Activated CD8-positive, alpha-beta memory T cell treated with anti-CD3 and anti-CD28 coated beads, Interleukin-2, amount 10 ng/mL, durations not matched to agents 7 days and 5 days (primary cell): Measurements from ENCODE around the gene TMEM131. TPM values are rescaled to one million over a fixed set of nuclear protein-coding genes. Genes with fewer than 3 reads are reported as not detected.
"Not testable (repeated sequence)": the region's sequence is repeated elsewhere in the genome, so short reads cannot be mapped to it uniquely, and the experiment has no call there.

ENCODE experiments used
- ATAC-seq: fragments of 150-1000 bp; cut with Tn5 transposase; one replicate; pipeline ENCODE4 v1.10.0; 2021; ENCODE audit warnings: moderate library complexity
- CTCF ChIA-PET: fragments of 350-600 bp; sonication (Branson Sonifier 250); formaldehyde crosslinking; loops from one replicate; lab custom pipeline; 2021; ENCODE audit warnings: antibody characterized with exemption; lab: Charles Lee
- DNase-seq: peaks from one replicate; pipeline ENCODE4 v3.0.0-alpha.2; 2020
- H3K27ac Mint-ChIP-seq: one replicate; pipeline ENCODE4 v1.8.0; 2021; ENCODE audit warnings: mild to moderate bottlenecking, mixed read lengths
- H3K27me3 Mint-ChIP-seq: one replicate; pipeline ENCODE4 v1.8.0; 2021; ENCODE audit warnings: mixed read lengths
- H3K36me3 Mint-ChIP-seq: one replicate; pipeline ENCODE4 v1.8.0; 2021; ENCODE audit warnings: mild to moderate bottlenecking, mixed read lengths
- H3K4me1 Mint-ChIP-seq: one replicate; pipeline ENCODE4 v1.8.0; 2021; ENCODE audit warnings: mixed read lengths
- H3K4me3 Mint-ChIP-seq: one replicate; pipeline ENCODE4 v1.8.0; 2021; ENCODE audit warnings: mild to moderate bottlenecking, moderate library complexity, mixed read lengths
- H3K9me3 Mint-ChIP-seq: one replicate; pipeline ENCODE4 v1.8.0; 2022; ENCODE audit warnings: low read depth, mixed read lengths
- total RNA-seq, 2 experiments: library from RNA; stranded (reverse); gene quantifications; one replicate each; pipeline ENCODE4 v1.2.3, GENCODE V29; 2021

The TMEM131 gene
- total RNA-seq, 2 experiments from 2014 or later: 31.2 to 33.4 TPM

DNA sequence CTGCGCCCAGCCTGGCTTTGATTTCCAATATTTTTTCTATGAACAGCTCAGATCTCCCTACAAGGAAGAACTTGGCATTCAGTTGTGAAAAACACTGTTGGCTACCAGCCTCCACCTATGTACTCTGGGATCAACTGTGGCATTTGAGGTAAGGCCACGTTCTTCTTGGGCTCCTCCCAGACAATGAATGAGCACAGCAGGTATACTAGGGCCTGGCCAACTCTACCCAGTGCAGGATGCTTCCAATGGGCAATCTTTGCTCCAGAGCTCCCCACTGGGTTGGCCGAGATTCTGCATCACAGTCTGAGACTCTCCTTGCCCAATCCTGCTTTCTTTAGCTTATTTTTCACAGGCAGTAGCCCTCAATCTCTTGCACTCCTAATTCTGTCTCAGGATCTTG, 75.9 kb downstream of the TMEM131 start:
- no peak for ATAC-seq
- no peak overlapping the region for H3K27ac Mint-ChIP-seq
- peaks cover 51% of the 10 kb centered on the region for H3K36me3 Mint-ChIP-seq
- H3K4me1 Mint-ChIP-seq: no peaks in the 10 kb centered on the region
- peaks cover 25% of the 10 kb centered on the region for H3K9me3 Mint-ChIP-seq
- CTCF ChIA-PET: no interaction called here
- H3K4me3 Mint-ChIP-seq: no peak overlapping the region
- H3K27me3 Mint-ChIP-seq: no peaks in the 10 kb centered on the region
- DNase-seq: no peak

- Mint-ChIP-seq H3K9me3 (peaks cover 25% of the 10 kb centered on the region), H3K4me3 (no peak overlapping the region), H3K27me3 (no peaks in the 10 kb centered on the region), H3K27ac (no peak overlapping the region), H3K4me1 (peaks cover 5% of the 10 kb centered on the region), H3K36me3 (peaks cover 45% of the 10 kb centered on the region)
- CTCF ChIA-PET: no interaction called here
- DNase-seq (no peak), ATAC-seq (no peak)
These were observed 76.9 kb downstream of the TMEM131 start for GRCh38 chr2:97918818-97919217.

DNA sequence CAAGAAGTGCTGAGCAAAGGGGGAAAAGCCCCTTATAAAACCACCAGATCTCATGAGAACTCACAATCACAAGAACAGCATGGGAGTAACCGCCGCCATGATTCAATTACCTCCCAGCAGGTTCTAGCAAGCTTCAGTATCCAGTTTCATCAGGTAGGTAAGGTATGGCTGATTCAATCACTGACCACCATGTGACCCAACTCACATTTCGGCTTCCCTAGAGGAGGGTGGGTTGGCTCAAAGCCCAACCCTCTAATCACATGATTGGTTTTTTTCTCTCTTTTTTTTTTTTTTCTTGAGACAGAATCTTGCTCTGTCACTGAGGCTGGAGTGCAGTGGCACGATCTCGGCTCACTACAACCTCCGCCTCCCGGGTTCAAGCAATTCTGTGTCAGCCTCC, 78.1 kb downstream of the TMEM131 start:
- Mint-ChIP-seq H3K9me3 (peaks cover 25% of the 10 kb centered on the region), H3K36me3 (peaks cover 45% of the 10 kb centered on the region)
- H3K27me3 Mint-ChIP-seq, ATAC-seq, H3K4me1 Mint-ChIP-seq, H3K4me3 Mint-ChIP-seq, CTCF ChIA-PET, DNase-seq, H3K27ac Mint-ChIP-seq: not testable (repeated sequence)

GRCh38 chr2:97914691-97915213, 81.0 kb downstream of the TMEM131 start:
- ATAC-seq (no peak), DNase-seq (no peak)
- H3K27ac Mint-ChIP-seq: no peak overlapping the region
- H3K27me3 Mint-ChIP-seq: no peaks in the 10 kb centered on the region
- CTCF ChIA-PET: no interaction called here
- peaks cover 10% of the 10 kb centered on the region for H3K9me3 Mint-ChIP-seq
- H3K4me1 Mint-ChIP-seq: peaks cover 24% of the 10 kb centered on the region
- H3K36me3 Mint-ChIP-seq: peaks cover 33% of the 10 kb centered on the region
- no peak overlapping the region for H3K4me3 Mint-ChIP-seq

GRCh38 chr2:97913846-97914245, 81.9 kb downstream of the TMEM131 start:
- Mint-ChIP-seq H3K4me3 (no peak overlapping the region), H3K36me3 (peaks cover 36% of the 10 kb centered on the region), H3K9me3 (peaks cover 9% of the 10 kb centered on the region), H3K27me3 (no peaks in the 10 kb centered on the region), H3K4me1 (peaks cover 24% of the 10 kb centered on the region), H3K27ac (no peak overlapping the region)
- no peak for DNase-seq
- no peak for ATAC-seq
- CTCF ChIA-PET: no interaction called here

DNA sequence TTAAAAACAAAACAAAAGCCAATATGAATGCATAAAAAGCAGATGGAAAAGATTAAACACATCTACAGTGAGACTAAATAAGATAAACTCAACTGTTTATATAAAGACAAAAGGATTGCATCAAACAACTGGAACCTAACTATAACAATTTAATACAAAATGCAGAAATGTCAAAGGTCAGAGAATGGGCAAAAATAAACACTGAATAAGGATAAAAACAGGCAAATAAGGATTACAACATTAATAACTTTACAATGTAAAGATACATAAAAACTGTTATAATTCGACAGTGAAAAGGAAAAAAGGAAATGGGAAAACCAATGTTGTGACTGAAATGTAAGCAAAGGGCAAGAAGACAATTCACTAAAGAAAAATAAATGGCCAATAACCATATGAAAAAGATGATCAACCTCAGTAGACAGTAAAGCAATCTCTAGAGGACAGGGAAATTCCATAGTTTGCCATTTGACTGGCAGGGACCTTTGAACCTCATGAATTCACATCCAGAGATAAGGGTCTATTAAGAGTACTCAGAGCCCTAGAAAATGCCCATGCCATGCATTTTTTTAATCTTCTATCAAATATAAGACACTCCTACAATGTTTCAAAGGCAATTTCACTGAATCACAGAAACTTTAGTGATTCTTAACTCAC, 83.7 kb downstream of the TMEM131 start:
- H3K27ac Mint-ChIP-seq: no peak overlapping the region

GRCh38 chr2:97911206-97911921, 84.4 kb downstream of the TMEM131 start:
- no peak overlapping the region for H3K4me3 Mint-ChIP-seq
- CTCF ChIA-PET: interaction anchor here (0.6 kb wide), 1 partner anchor 13 kb away, joined by 3 read pairs; no protein-coding TSS in a partner anchor
- no peak for DNase-seq
- peaks cover 24% of the 10 kb centered on the region for H3K4me1 Mint-ChIP-seq
- H3K27ac Mint-ChIP-seq: no peak overlapping the region
- peak; percentile 39 for ATAC-seq
- H3K9me3 Mint-ChIP-seq: no peaks in the 10 kb centered on the region
- peaks cover 33% of the 10 kb centered on the region for H3K36me3 Mint-ChIP-seq
- no peaks in the 10 kb centered on the region for H3K27me3 Mint-ChIP-seq

More for the DNA sequence above, 83.7 kb downstream of the TMEM131 start:
- no peak overlapping the region for H3K4me3 Mint-ChIP-seq
- peaks cover 24% of the 10 kb centered on the region for H3K4me1 Mint-ChIP-seq
- H3K36me3 Mint-ChIP-seq: peaks cover 28% of the 10 kb centered on the region
- CTCF ChIA-PET: no interaction called here
- DNase-seq (no peak), ATAC-seq (no peak)
- no peaks in the 10 kb centered on the region for H3K27me3 Mint-ChIP-seq
- no peaks in the 10 kb centered on the region for H3K9me3 Mint-ChIP-seq

DNA sequence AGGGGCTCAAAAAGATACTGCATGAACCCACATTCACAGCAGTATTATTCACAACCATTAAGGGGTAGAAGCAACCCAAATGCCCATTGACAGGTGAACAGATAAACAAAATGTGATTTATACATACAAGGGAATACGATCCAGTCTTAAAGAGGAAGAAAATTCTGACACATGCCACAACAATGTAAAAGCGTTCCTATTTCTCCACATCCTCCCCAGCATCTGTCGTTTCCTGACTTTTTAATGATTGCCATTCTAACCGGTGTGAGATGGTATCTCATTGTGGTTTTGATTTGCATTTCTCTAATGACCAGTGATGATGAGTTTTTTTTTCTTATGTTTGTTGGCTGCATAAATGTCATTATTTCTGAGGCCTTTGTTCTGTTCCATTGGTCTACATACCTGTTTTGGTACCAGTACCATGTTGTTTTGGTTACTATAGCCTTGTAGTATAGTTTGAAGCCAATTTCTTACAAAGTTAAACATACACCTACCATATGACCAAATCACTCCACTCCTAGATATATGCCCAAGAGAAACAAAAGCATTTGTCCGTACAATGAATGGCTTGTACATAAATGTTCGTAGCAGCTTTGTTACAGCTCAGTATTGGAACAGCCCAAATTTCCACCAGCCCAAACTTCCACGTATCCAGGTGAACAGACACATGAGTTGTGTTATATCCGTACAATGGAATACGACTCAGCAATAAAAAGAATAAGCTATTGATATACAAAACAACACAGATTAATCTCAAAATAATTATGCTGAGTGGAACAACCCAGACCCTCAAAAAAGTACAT, 85.1 kb downstream of the TMEM131 start:
- H3K36me3 Mint-ChIP-seq: peaks cover 38% of the 10 kb centered on the region

GRCh38 chr2:97908208-97908676, 87.5 kb downstream of the TMEM131 start:
- CTCF ChIA-PET: no interaction called here
- no peak overlapping the region for H3K4me3 Mint-ChIP-seq
- ATAC-seq (no peak), DNase-seq (no peak)
- H3K4me1 Mint-ChIP-seq: peaks cover 20% of the 10 kb centered on the region
- H3K9me3 Mint-ChIP-seq: no peaks in the 10 kb centered on the region
- peaks cover 46% of the 10 kb centered on the region for H3K36me3 Mint-ChIP-seq
- no peak overlapping the region for H3K27ac Mint-ChIP-seq
- H3K27me3 Mint-ChIP-seq: no peaks in the 10 kb centered on the region

More for the DNA sequence above, 85.1 kb downstream of the TMEM131 start:
- H3K27ac Mint-ChIP-seq: no peak overlapping the region
- DNase-seq: no peak
- no peak overlapping the region for H3K4me3 Mint-ChIP-seq
- CTCF ChIA-PET: interaction anchor here (0.6 kb wide), 1 partner anchor 14 kb away, joined by 3 read pairs; no protein-coding TSS in a partner anchor
- no peaks in the 10 kb centered on the region for H3K9me3 Mint-ChIP-seq
- no peak for ATAC-seq
- no peaks in the 10 kb centered on the region for H3K27me3 Mint-ChIP-seq
- H3K4me1 Mint-ChIP-seq: peaks cover 24% of the 10 kb centered on the region

GRCh38 chr2:97907369-97908100, 88.2 kb downstream of the TMEM131 start:
- DNase-seq: no peak
- no peaks in the 10 kb centered on the region for H3K27me3 Mint-ChIP-seq
- peaks cover 50% of the 10 kb centered on the region for H3K36me3 Mint-ChIP-seq
- no peak overlapping the region for H3K27ac Mint-ChIP-seq
- CTCF ChIA-PET: no interaction called here
- no peaks in the 10 kb centered on the region for H3K9me3 Mint-ChIP-seq
- H3K4me3 Mint-ChIP-seq: no peak overlapping the region
- peaks cover 20% of the 10 kb centered on the region for H3K4me1 Mint-ChIP-seq
- ATAC-seq: no peak

- H3K27ac Mint-ChIP-seq: no peak overlapping the region
These were observed 89.4 kb downstream of the TMEM131 start for GRCh38 chr2:97906307-97906706.

GRCh38 chr2:97905294-97905693, 90.5 kb downstream of the TMEM131 start:
- peaks cover 51% of the 10 kb centered on the region for H3K36me3 Mint-ChIP-seq
- no peak for DNase-seq

More at GRCh38 chr2:97906307-97906706, 89.4 kb downstream of the TMEM131 start:
- Mint-ChIP-seq H3K27me3 (no peaks in the 10 kb centered on the region), H3K9me3 (no peaks in the 10 kb centered on the region), H3K4me1 (peaks cover 12% of the 10 kb centered on the region), H3K36me3 (peaks cover 53% of the 10 kb centered on the region), H3K4me3 (no peak overlapping the region)
- CTCF ChIA-PET: no interaction called here
- no peak for DNase-seq
- no peak for ATAC-seq

More at GRCh38 chr2:97905294-97905693, 90.5 kb downstream of the TMEM131 start:
- H3K4me1 Mint-ChIP-seq: peaks cover 2% of the 10 kb centered on the region
- CTCF ChIA-PET: no interaction called here
- no peak overlapping the region for H3K27ac Mint-ChIP-seq
- no peak for ATAC-seq
- no peaks in the 10 kb centered on the region for H3K9me3 Mint-ChIP-seq
- no peaks in the 10 kb centered on the region for H3K27me3 Mint-ChIP-seq
- no peak overlapping the region for H3K4me3 Mint-ChIP-seq
